ENCODE data around the gene CNTRL. TPM values are rescaled to one million over a fixed set of nuclear protein-coding genes. Genes with fewer than 3 reads are reported as not detected.
"Not testable (repeated sequence)": the region's sequence is repeated elsewhere in the genome, so short reads cannot be mapped to it uniquely, and the experiment has no call there.

The CNTRL gene
- total RNA-seq, 1 donor from 2014 or later = 6.7 TPM

GRCh38 chr9:121122246-121123032 is 47.7 kb downstream of the CNTRL start:
- DNase-seq (ENCODE audit: low read depth) = no peak

DNA sequence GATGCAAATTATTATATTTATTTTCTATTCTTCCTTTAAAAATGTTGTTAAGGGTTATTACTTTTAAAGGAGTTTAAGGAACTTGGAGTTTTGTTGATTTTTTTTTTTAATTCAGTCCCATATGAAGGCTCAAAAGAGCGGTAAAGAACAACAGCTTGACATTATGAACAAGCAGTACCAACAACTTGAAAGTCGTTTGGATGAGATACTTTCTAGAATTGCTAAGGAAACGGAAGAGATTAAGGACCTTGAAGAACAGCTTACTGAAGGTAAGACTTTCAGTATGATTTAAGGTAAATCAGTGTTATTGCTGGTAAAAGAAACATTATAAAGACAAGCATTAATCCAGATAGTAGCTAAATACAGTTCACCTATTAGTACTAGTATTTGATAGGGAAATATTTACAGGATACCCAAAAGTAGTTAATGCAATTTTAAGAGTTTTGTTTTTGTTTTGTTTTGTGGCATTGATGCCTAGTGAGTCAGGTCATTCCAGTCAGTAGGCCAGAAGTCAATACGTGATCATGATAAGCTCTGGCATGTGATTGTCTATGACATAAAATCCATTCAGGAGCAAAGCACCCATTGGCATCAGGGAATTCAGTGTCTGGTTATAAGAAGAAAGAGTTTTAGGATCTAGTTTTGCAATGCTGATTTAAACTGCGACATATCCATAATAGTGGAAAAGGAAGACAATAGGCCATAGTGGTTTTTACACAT is 49.2 kb downstream of the CNTRL start:
- H3K27me3 ChIP-seq (ENCODE audit: control insufficient read depth, insufficient read depth, low read length) = no peaks in the 10 kb centered on the region
- H3K4me3 ChIP-seq (ENCODE audit: low read depth, low read length) = no peak overlapping the region
- no peak for TF ChIP-seq CTCF (IDR thresholded peaks at IDR 0.05; ENCODE audit: insufficient read depth, low read length, poor library complexity, severe bottlenecking)
- no peaks in the 10 kb centered on the region for H3K36me3 ChIP-seq (ENCODE audit: control insufficient read depth, insufficient read depth, low read length)
- no peak for DNase-seq (ENCODE audit: low read depth)

More at GRCh38 chr9:121122246-121123032, 47.7 kb downstream of the CNTRL start:
- Histone ChIP-seq H3K4me3 (ENCODE audit: low read depth, low read length) (peak overlapping the region; percentile 51), H3K36me3 (ENCODE audit: control insufficient read depth, insufficient read depth, low read length) (no peaks in the 10 kb centered on the region), H3K27me3 (ENCODE audit: control insufficient read depth, insufficient read depth, low read length) (no peaks in the 10 kb centered on the region)
- TF ChIP-seq CTCF (IDR thresholded peaks at IDR 0.05; ENCODE audit: insufficient read depth, low read length, poor library complexity, severe bottlenecking) = no peak

DNA sequence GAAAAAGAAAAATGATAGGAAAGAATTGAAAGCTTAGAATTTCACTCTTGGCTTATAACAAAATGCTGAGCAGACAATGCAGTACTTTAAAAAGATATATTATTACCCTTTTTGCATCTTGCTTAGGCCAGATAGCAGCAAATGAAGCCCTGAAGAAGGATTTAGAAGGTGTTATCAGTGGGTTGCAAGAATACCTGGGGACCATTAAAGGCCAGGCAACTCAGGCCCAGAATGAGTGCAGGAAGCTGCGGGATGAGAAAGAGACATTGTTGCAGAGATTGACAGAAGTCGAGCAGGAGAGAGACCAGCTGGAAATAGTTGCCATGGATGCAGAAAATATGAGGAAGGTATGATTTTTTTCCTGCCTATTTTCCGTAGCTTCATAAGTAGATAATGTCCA is 50.8 kb downstream of the CNTRL start:
- Histone ChIP-seq H3K27me3 (ENCODE audit: control insufficient read depth, insufficient read depth, low read length) (no peaks in the 10 kb centered on the region), H3K4me3 (ENCODE audit: low read depth, low read length) (no peak overlapping the region), H3K36me3 (ENCODE audit: control insufficient read depth, insufficient read depth, low read length) (no peaks in the 10 kb centered on the region)
- no peak for DNase-seq (ENCODE audit: low read depth)
- no peak for TF ChIP-seq CTCF (IDR thresholded peaks at IDR 0.05; ENCODE audit: insufficient read depth, low read length, poor library complexity, severe bottlenecking)

DNA sequence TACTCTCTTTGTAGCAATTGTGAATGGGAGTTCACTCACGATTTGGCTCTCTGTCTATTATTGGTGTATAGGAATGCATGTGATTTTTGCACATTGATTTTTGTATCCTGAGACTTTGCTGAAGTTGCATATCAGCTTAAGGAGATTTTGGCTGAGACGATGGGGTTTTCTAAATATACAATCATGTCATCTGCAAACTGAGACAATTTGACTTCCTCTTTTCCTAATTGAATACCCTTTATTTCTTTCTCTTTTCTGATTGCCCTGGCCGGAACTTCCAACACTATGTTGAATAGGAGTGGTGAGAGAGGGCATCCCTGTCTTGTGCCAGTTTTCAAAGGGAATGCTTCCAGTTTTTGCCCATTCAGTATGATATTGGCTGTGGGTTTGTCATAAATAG is 54.6 kb downstream of the CNTRL start:
- not testable (repeated sequence) for H3K4me3 ChIP-seq (ENCODE audit: low read depth, low read length); H3K36me3 ChIP-seq (ENCODE audit: control insufficient read depth, insufficient read depth, low read length); H3K27me3 ChIP-seq (ENCODE audit: control insufficient read depth, insufficient read depth, low read length); DNase-seq (ENCODE audit: low read depth)

DNA sequence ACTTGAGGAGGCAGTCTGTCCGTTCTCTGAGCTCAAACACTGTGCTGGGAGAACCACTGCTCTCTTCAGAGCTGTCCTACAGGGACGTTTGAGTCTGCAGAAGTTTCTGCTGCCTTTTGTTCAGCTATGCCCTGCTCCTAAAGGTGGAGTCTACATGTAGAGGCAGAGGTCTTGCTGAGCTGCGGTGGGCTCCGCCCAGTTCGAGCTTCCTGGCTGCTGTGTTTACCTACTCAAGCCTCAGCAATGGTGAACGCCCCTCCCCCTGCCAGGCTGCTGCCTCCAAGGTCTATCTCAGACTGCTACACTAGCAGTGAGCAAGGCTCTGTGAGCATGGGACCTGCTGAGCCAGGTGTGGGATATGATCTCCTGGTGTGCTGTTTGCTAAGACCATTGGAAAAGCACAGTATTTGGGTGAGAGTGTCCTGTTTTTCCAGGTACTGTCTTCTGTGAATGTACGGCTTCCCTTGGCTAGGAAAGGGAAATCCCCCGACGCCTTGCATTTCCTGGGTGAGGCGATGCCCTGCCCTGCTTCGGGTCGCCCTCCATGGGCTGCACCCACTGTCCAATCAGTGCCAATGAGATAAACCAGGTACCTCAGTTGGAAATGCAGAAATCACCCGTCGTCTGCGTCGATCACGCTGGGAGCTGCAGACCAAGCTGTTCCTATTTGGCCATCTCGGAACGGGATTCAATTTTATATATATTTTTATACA is 58.5 kb downstream of the CNTRL start:
- no peak for DNase-seq (ENCODE audit: low read depth)
- TF ChIP-seq CTCF (IDR thresholded peaks at IDR 0.05; ENCODE audit: insufficient read depth, low read length, poor library complexity, severe bottlenecking) = no peak
- Histone ChIP-seq H3K36me3 (ENCODE audit: control insufficient read depth, insufficient read depth, low read length) (no peaks in the 10 kb centered on the region), H3K27me3 (ENCODE audit: control insufficient read depth, insufficient read depth, low read length) (no peaks in the 10 kb centered on the region), H3K4me3 (ENCODE audit: low read depth, low read length) (no peak overlapping the region)

DNA sequence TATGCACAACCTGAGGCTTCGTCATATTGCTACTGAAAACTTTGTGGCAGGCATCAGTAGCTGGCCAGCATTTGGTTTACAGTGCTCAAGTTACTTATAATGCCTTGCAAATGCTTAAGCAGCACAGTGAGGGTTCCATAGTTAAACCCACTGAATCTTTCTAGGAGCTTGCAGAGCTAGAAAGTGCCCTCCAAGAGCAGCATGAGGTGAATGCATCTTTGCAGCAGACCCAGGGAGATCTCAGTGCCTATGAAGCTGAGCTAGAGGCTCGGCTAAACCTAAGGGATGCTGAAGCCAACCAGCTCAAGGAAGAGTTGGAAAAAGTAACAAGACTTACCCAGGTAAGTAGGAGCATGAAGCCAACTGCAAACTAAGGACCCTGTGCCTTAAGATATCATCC is 60.9 kb downstream of the CNTRL start:
- no peak overlapping the region for H3K4me3 ChIP-seq (ENCODE audit: low read depth, low read length)
- no peaks in the 10 kb centered on the region for H3K27me3 ChIP-seq (ENCODE audit: control insufficient read depth, insufficient read depth, low read length)
- no peak for DNase-seq (ENCODE audit: low read depth)
- no peak for TF ChIP-seq CTCF (IDR thresholded peaks at IDR 0.05; ENCODE audit: insufficient read depth, low read length, poor library complexity, severe bottlenecking)
- no peaks in the 10 kb centered on the region for H3K36me3 ChIP-seq (ENCODE audit: control insufficient read depth, insufficient read depth, low read length)

All from kidney epithelial cell (primary cell).